OCI-LY3 (cell line): Measurements from ENCODE around the gene MYOF.

ENCODE experiments used
- H2AFZ ChIP-seq: fragments of 200-600, 300-600 bp; shearing (Covaris generic); 2 replicates; pipeline ENCODE4 v1.6.0; 2014; ENCODE audit warnings: antibody characterized with exemption, low read depth, low read length
- H3K27ac ChIP-seq: fragments of 200-600, 300-600 bp; sonication (generic); 2 replicates; pipeline ENCODE4 v1.5.1; 2014; ENCODE audit warnings: mild to moderate bottlenecking, low read length, moderate library complexity, mixed read lengths
- H3K27me3 ChIP-seq: fragments of 200-600, 300-600 bp; sonication (generic); 2 replicates; pipeline ENCODE4 v1.6.1; 2014; ENCODE audit warnings: low read depth, low read length, mixed read lengths
- H3K36me3 ChIP-seq: fragments of 200-600, 300-600 bp; sonication (generic); replicated peaks from 2 replicates; pipeline ENCODE3; 2014; ENCODE audit warnings: low read depth, low read length, mixed read lengths
- H3K4me1 ChIP-seq: fragments of 300-600, 200-600 bp; sonication (generic); 2 replicates; pipeline ENCODE4 v1.6.1; 2014; ENCODE audit warnings: low read length, mixed read lengths
- H3K4me2 ChIP-seq: fragments of 200-600, 300-600 bp; sonication (generic); 2 replicates; pipeline ENCODE4 v1.6.1; 2014; ENCODE audit warnings: low read length, mixed read lengths
- H3K4me3 ChIP-seq: fragments of 300-600, 200-600 bp; sonication (generic); 2 replicates; pipeline ENCODE4 v1.5.1; 2014; ENCODE audit warnings: antibody characterized with exemption, mild to moderate bottlenecking, low read length, moderate library complexity
- H3K79me2 ChIP-seq: fragments of 300-600, 200-600 bp; shearing (Covaris generic); 2 replicates; pipeline ENCODE4 v1.6.1; 2014; ENCODE audit warnings: mild to moderate bottlenecking, low read length, mixed read lengths
- H3K9ac ChIP-seq: fragments of 300-600, 200-600 bp; shearing (Covaris generic); 2 replicates; pipeline ENCODE4 v1.6.0; 2014; ENCODE audit warnings: mild to moderate bottlenecking, low read length, moderate library complexity
- H3K9me3 ChIP-seq: fragments of 200-600, 300-600 bp; shearing (Covaris generic); 2 replicates; pipeline ENCODE4 v1.6.1; 2014; ENCODE audit warnings: low read length, mixed read lengths; ENCODE audit not compliant: insufficient read depth
- H4K20me1 ChIP-seq: fragments of 200-600, 300-600 bp; sonication (generic); 2 replicates; pipeline ENCODE4 v1.6.1; 2016; ENCODE audit warnings: low read length, mixed read lengths; ENCODE audit not compliant: insufficient read depth
- EZH2phosphoT487 ChIP-seq: fragments of 200-600 bp; shearing (Covaris generic); IDR thresholded peaks from 2 replicates; pipeline ENCODE4 v1.6.1; 2018; ENCODE audit warnings: antibody characterized with exemption, mixed run types, low read depth
- TF ChIP-seq, protein P1 (sequence below): fragments of 200-600, 300-600 bp; sonication (generic); IDR thresholded peaks from 2 replicates; pipeline ENCODE4 v1.5.1; 2014; ENCODE audit warnings: antibody characterized with exemption, low read length, low read depth

Gene MYOF

GRCh38 chr10:93259126-93259525 lies 223.0 kb downstream of the MYOF start:
- Histone ChIP-seq H3K9me3 (no peaks in the 10 kb centered on the region), H3K27me3 (no peaks in the 10 kb centered on the region), H3K79me2 (no peaks in the 10 kb centered on the region), H3K4me3 (no peak overlapping the region), H3K36me3 (no peaks in the 10 kb centered on the region), H3K4me1 (no peaks in the 10 kb centered on the region), H4K20me1 (no peaks in the 10 kb centered on the region), H3K27ac (no peak overlapping the region), H3K9ac (no peak overlapping the region), H2AFZ (no peak overlapping the region), H3K4me2 (no peak overlapping the region)
- no peak for TF ChIP-seq EZH2phosphoT487
- TF ChIP-seq, protein P1, sequence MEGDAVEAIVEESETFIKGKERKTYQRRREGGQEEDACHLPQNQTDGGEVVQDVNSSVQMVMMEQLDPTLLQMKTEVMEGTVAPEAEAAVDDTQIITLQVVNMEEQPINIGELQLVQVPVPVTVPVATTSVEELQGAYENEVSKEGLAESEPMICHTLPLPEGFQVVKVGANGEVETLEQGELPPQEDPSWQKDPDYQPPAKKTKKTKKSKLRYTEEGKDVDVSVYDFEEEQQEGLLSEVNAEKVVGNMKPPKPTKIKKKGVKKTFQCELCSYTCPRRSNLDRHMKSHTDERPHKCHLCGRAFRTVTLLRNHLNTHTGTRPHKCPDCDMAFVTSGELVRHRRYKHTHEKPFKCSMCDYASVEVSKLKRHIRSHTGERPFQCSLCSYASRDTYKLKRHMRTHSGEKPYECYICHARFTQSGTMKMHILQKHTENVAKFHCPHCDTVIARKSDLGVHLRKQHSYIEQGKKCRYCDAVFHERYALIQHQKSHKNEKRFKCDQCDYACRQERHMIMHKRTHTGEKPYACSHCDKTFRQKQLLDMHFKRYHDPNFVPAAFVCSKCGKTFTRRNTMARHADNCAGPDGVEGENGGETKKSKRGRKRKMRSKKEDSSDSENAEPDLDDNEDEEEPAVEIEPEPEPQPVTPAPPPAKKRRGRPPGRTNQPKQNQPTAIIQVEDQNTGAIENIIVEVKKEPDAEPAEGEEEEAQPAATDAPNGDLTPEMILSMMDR = no peak
